ENCODE results near the gene AUP1. TPM values are rescaled to one million over a fixed set of nuclear protein-coding genes. Genes with fewer than 3 reads are reported as not detected.

AUP1 gene
- total and polyA plus RNA-seq, 9 of the 15 experiments (the other 6 are each of a cell fraction or from before 2014, with no cell fraction given) = 70.7 to 245 (median 165) TPM

DNA sequence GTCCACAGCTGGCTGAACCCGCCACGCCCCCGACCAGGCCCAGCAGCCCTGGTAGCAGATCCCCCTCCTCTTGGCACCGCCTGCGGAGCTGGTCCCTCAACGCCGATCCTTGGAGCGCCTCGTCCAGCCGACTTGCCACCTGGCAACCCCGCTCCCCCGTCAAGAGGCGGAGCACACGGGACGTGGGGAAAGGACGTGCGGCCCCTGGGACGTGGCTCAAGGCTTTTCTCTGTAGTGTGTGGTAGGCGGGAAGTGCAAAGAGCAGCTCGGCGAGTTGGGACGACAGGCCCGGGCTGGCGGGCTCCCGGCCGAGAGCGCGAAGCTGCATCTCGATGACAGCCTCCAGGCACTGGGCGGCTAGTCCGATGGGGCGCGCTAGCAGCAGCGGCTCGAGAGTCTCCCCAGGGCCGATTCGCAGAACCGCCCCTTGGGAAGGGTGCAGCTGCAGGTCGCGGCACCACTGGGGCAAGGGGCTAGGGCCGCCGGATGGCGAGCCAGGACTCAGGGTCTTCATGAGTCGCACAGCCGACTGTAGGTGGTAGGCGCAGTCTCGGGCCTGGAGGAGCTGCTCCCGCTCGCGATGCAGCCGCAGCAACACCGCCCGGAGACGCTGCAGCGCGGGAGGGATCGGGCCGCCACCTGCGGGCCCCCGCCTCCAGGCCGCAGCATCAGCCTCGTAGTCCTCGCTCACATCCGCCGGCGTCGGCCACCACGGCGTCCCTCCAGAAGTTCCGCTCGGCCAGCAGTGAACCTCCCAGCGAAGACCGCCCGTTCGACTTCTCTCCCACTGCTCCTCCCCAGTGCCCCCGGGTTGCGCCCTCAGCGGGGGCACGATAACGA lies 47.3 kb downstream of the AUP1 start:
- H3K9me3 ChIP-seq (replicated peaks; ENCODE audit: control insufficient read depth, insufficient read depth, low read depth, low read length) = no peaks in the 10 kb centered on the region
- peaks cover 32% of the 10 kb centered on the region for H3K36me3 ChIP-seq (ENCODE audit: control insufficient read depth, insufficient read depth, low read length)
- peak overlapping the region; percentile 83 to 93 for H3K9ac ChIP-seq (ENCODE audit: insufficient read depth in 1 of 2, low read depth in 2 of 2, low read length in 2 of 2)
- DNase-seq (ENCODE audit: extremely low read depth in 1 of 4, low spot score in 3 of 4) (peak; percentile 51 to 58 (median 56)), FAIRE-seq (no peak), ATAC-seq (peak; percentile 73)
- intact Hi-C loops (cut with micrococcal nuclease) (loop anchor here (2.0 kb wide), 2 partner anchors 27 to 47 kb away; partner anchors contain the start of genes AUP1, HTRA2 and INO80B), in situ Hi-C loops (cut with MboI) (no loop called here)
- peak overlapping the region; percentile 92 for H3K27ac ChIP-seq (ENCODE audit: extremely low read depth, low read depth, low read length)
- H4K20me1 ChIP-seq (replicated peaks; ENCODE audit: control insufficient read depth, insufficient read depth, low read length) = no peaks in the 10 kb centered on the region; the same call in 1 of the 2 replicates
- H3K4me1 ChIP-seq (replicated peaks in 1 of 2; ENCODE audit: control insufficient read depth in 2 of 2, insufficient read depth in 2 of 2, low read length in 2 of 2) = peaks cover 8 to 23% of the 10 kb centered on the region in 2 experiments; a peak in 4 of 5 replicates
- no peaks in the 10 kb centered on the region for H3K9me1 ChIP-seq (ENCODE audit: control insufficient read depth, insufficient read depth, low read length)
- H3K4me2 ChIP-seq (ENCODE audit: insufficient read depth, low read length) = peak overlapping the region; percentile 99
- H3K79me2 ChIP-seq (ENCODE audit: control insufficient read depth, insufficient read depth, low read length) = peaks cover 32% of the 10 kb centered on the region
- ChIA-PET POLR2A (interaction anchor here (0.6 to 3.9 kb wide), 15 partner anchors 9 to 276 kb away, joined by 3 to 28 read pairs (median 4); partner anchors contain the start of genes INO80B, MOGS, MRPL53 and WBP1), CTCF (ENCODE audit: low intra/inter-chr PET ratio) (interaction anchor here (0.7 to 2.0 kb wide), 3 partner anchors 27 to 106 kb away, joined by 3 to 12 read pairs (median 6); partner anchors contain the start of gene INO80B)
- WGBS (ENCODE audit: insufficient coverage, low coverage, missing lambda C conversion rate) = 5% methylated on average over 76 of the region's 80 CpGs
- H2AFZ ChIP-seq (ENCODE audit: low read depth, low read length) = peak overlapping the region; percentile 100
- H3K27me3 ChIP-seq (ENCODE audit: control insufficient read depth in 2 of 2, insufficient read depth in 2 of 2, low read length in 2 of 2) = no peaks in the 10 kb centered on the region
- BruUV-seq (replicated peaks) = TSS peak; percentile 74
- peak overlapping the region; percentile 86 for H3K4me3 ChIP-seq
- 0 out of 4 replicates have a peak, but pooled peaks of 1 of the 2 experiments have one; percentile 19 for TF ChIP-seq SRF (CRISPR knock-in tag; IDR thresholded peaks at IDR 0.05)
- peak; percentile 90 for TF ChIP-seq ZFX (CRISPR knock-in tag; IDR thresholded peaks at IDR 0.05)
- TF ChIP-seq, protein P1, sequence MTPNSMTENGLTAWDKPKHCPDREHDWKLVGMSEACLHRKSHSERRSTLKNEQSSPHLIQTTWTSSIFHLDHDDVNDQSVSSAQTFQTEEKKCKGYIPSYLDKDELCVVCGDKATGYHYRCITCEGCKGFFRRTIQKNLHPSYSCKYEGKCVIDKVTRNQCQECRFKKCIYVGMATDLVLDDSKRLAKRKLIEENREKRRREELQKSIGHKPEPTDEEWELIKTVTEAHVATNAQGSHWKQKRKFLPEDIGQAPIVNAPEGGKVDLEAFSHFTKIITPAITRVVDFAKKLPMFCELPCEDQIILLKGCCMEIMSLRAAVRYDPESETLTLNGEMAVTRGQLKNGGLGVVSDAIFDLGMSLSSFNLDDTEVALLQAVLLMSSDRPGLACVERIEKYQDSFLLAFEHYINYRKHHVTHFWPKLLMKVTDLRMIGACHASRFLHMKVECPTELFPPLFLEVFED (CRISPR knock-in tag; conservative IDR thresholded peaks at IDR 0.05) = no peak
- TF ChIP-seq BCLAF1 (IDR thresholded peaks at IDR 0.05; ENCODE audit: borderline replicate concordance in 1 of 2, control insufficient read depth in 1 of 2, low read depth in 2 of 2, low read length in 1 of 2) = 0 out of 4 replicates have a peak, but pooled peaks of 1 of the 2 experiments have one; percentile 17
- TF ChIP-seq ZNF785 (CRISPR knock-in tag; IDR thresholded peaks at IDR 0.05) = no peak
- TF ChIP-seq, protein P2, sequence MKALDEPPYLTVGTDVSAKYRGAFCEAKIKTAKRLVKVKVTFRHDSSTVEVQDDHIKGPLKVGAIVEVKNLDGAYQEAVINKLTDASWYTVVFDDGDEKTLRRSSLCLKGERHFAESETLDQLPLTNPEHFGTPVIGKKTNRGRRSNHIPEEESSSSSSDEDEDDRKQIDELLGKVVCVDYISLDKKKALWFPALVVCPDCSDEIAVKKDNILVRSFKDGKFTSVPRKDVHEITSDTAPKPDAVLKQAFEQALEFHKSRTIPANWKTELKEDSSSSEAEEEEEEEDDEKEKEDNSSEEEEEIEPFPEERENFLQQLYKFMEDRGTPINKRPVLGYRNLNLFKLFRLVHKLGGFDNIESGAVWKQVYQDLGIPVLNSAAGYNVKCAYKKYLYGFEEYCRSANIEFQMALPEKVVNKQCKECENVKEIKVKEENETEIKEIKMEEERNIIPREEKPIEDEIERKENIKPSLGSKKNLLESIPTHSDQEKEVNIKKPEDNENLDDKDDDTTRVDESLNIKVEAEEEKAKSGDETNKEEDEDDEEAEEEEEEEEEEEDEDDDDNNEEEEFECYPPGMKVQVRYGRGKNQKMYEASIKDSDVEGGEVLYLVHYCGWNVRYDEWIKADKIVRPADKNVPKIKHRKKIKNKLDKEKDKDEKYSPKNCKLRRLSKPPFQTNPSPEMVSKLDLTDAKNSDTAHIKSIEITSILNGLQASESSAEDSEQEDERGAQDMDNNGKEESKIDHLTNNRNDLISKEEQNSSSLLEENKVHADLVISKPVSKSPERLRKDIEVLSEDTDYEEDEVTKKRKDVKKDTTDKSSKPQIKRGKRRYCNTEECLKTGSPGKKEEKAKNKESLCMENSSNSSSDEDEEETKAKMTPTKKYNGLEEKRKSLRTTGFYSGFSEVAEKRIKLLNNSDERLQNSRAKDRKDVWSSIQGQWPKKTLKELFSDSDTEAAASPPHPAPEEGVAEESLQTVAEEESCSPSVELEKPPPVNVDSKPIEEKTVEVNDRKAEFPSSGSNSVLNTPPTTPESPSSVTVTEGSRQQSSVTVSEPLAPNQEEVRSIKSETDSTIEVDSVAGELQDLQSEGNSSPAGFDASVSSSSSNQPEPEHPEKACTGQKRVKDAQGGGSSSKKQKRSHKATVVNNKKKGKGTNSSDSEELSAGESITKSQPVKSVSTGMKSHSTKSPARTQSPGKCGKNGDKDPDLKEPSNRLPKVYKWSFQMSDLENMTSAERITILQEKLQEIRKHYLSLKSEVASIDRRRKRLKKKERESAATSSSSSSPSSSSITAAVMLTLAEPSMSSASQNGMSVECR (CRISPR knock-in tag; IDR thresholded peaks at IDR 0.05) = no peak

Measured in K562 (cell line).